Measurements from ENCODE around the gene ENTREP1.

- TF ChIP-seq CTCF (conservative IDR thresholded peaks at IDR 0.05) (no peak), ZFX (IDR thresholded peaks at IDR 0.05) (no peak)
These were observed 2.8 kb upstream of the ENTREP1 start for GRCh38 chr9:69322256-69322655.

Measured in C4-2B (cell line).